ENCODE data around the gene TMEM201. TPM values are rescaled to one million over a fixed set of nuclear protein-coding genes. Genes with fewer than 3 reads are reported as not detected.

TMEM201 gene
- total and polyA plus RNA-seq, 2 of the 8 experiments (the other 6 are each of a cell fraction or from before 2014, with no cell fraction given), result 8.2 to 27.1 TPM

GRCh38 chr1:9607352-9607751, 18.6 kb downstream of the TMEM201 start:
- Histone ChIP-seq H3K18ac (ENCODE audit: extremely low read depth, low read length) (no peak overlapping the region), H3K27ac (ENCODE audit: low read depth, low read length) (no peak overlapping the region), H3K9me3 (ENCODE audit: insufficient read depth in 2 of 2, low read depth in 1 of 2, low read length in 1 of 2) (no peaks in the 10 kb centered on the region), H4K20me1 (replicated peaks in 1 of 2; ENCODE audit: control insufficient read depth in 1 of 2, insufficient read depth in 2 of 2, low read length in 2 of 2) (peaks cover 3 to 12% of the 10 kb centered on the region in 2 experiments), H3K79me2 (ENCODE audit: control insufficient read depth in 1 of 2, insufficient read depth in 2 of 2, low read length in 2 of 2) (no peaks in the 10 kb centered on the region), H3K4me2 (ENCODE audit: insufficient read depth in 1 of 2, low read depth in 2 of 2, low read length in 2 of 2) (no peak overlapping the region), H3K9ac (replicated peaks in 1 of 4; ENCODE audit: extremely low read depth in 1 of 4, low read depth in 3 of 4, low read length in 3 of 4) (no peak overlapping the region), H2AK5ac (ENCODE audit: low read depth, low read length) (no peak overlapping the region), H2BK5ac (ENCODE audit: low read depth, low read length) (no peak overlapping the region), H3K36me3 (ENCODE audit: control insufficient read depth in 2 of 4, insufficient read depth in 4 of 4, low read length in 3 of 4) (peaks cover 4 to 29% (median 15%) of the 10 kb centered on the region in 4 experiments; a peak in 5 of 8 replicates), H4K91ac (replicated peaks; ENCODE audit: insufficient read length, low read length) (no peak overlapping the region), H3K4ac (replicated peaks; ENCODE audit: insufficient read length, low read depth, low read length) (no peak overlapping the region), H2BK20ac (ENCODE audit: low read length) (no peak overlapping the region), H3K4me1 (replicated peaks in 1 of 4; ENCODE audit: control insufficient read depth in 3 of 4, insufficient read depth in 4 of 4, low read length in 3 of 4) (no peaks in the 10 kb centered on the region; a peak in 1 of 7 replicates), H3K56ac (replicated peaks; ENCODE audit: insufficient read length, low read depth, low read length) (no peak overlapping the region), H3K14ac (ENCODE audit: insufficient read length) (no peak overlapping the region), H2AFZ (ENCODE audit: low read length) (no peak overlapping the region), H3K23ac (ENCODE audit: insufficient read length) (no peak overlapping the region), H3K23me2 (ENCODE audit: low read depth, low read length) (no peaks in the 10 kb centered on the region), H4K8ac (ENCODE audit: extremely low read depth, insufficient read depth, low read length) (peak overlapping the region; percentile 51; the same call in 1 of the 2 replicates), H3K27me3 (replicated peaks in 1 of 4; ENCODE audit: control insufficient read depth in 3 of 4, extremely low read depth in 1 of 4, insufficient read depth in 3 of 4, low read length in 3 of 4) (no peaks in the 10 kb centered on the region), H3K79me1 (ENCODE audit: low read depth, low read length) (no peaks in the 10 kb centered on the region; the same call in 1 of the 2 replicates), H2BK120ac (replicated peaks; ENCODE audit: low read depth, low read length) (no peak overlapping the region), H3K4me3 (ENCODE audit: extremely low read depth in 1 of 4, insufficient read depth in 2 of 4, low read depth in 3 of 4, low read length in 4 of 4) (no peak overlapping the region), H2BK15ac (ENCODE audit: low read length) (no peak overlapping the region), H2BK12ac (ENCODE audit: low read depth, low read length) (no peak overlapping the region), H4K5ac (ENCODE audit: insufficient read length, low read depth, low read length) (no peak overlapping the region)
- 87% methylated on average over 15 of the region's 19 CpGs; no CpG with 5 or more reads in 1 of the 2 experiments for WGBS, 2 experiments (ENCODE audit: extremely low coverage in 1 of 2, insufficient coverage in 1 of 2, insufficient read length in 1 of 2, insufficient replicate concordance in 2 of 2, low coverage in 1 of 2, low lambda C conversion rate in 2 of 2, missing lambda C conversion rate in 1 of 2)
- ChIA-PET POLR2A (ENCODE audit: partially characterized antibody) (interaction anchor here (1.4 to 2.4 kb wide), 3 partner anchors 9 to 15 kb away, joined by 3 to 8 read pairs (median 4); no protein-coding TSS in a partner anchor), CTCF (ENCODE audit: partially characterized antibody) (interaction anchor here (0.9 to 6.2 kb wide), 3 partner anchors 9 to 372 kb away, joined by 3 to 32 read pairs (median 3); no protein-coding TSS in a partner anchor)
- FAIRE-seq, result no peak
- DNase-seq (ENCODE audit: low read depth in 1 of 2, low spot score in 2 of 2), result no peak
- TF ChIP-seq TAF7 (optimal IDR thresholded peaks at IDR 0.05; ENCODE audit: borderline replicate concordance, low read depth, low read length), result no peak
- TF ChIP-seq EZH2 (IDR thresholded peaks at IDR 0.05; ENCODE audit: low read depth, low read length, severe bottlenecking), result no peak
- TF ChIP-seq MAX (IDR thresholded peaks at IDR 0.05), result no peak
- TF ChIP-seq HDAC6 (IDR thresholded peaks at IDR 0.05; ENCODE audit: low read depth, low read length), result no peak
- no peak for TF ChIP-seq GTF2F1 (IDR thresholded peaks at IDR 0.05; ENCODE audit: borderline replicate concordance, low read depth, low read length)
- TF ChIP-seq RNF2 (IDR thresholded peaks at IDR 0.05; ENCODE audit: borderline replicate concordance, low read depth, low read length, missing control alignments, poor library complexity, severe bottlenecking), result no peak
- no peak for TF ChIP-seq TCF12 (IDR thresholded peaks at IDR 0.05; ENCODE audit: low read depth, low read length)
- TF ChIP-seq SP1 (IDR thresholded peaks at IDR 0.05; ENCODE audit: low read depth, low read length), result no peak
